ENCODE measurements around the gene ORMDL3.

Gene ORMDL3

GRCh38 chr17:39926135-39926587 is 1.2 kb downstream of the ORMDL3 start:
- Histone ChIP-seq H3K27ac (replicated peaks) (peak overlapping the region; percentile 76), H3K27me3 (ENCODE audit: insufficient read depth, poor library complexity, severe bottlenecking) (no peaks in the 10 kb centered on the region), H3K4me3 (replicated peaks; ENCODE audit: insufficient read depth, low read length) (peak overlapping the region; percentile 94)
- DNase-seq (ENCODE audit: low read depth in 1 of 2, low spot score in 1 of 2) = no peak
- TF ChIP-seq, protein P1, sequence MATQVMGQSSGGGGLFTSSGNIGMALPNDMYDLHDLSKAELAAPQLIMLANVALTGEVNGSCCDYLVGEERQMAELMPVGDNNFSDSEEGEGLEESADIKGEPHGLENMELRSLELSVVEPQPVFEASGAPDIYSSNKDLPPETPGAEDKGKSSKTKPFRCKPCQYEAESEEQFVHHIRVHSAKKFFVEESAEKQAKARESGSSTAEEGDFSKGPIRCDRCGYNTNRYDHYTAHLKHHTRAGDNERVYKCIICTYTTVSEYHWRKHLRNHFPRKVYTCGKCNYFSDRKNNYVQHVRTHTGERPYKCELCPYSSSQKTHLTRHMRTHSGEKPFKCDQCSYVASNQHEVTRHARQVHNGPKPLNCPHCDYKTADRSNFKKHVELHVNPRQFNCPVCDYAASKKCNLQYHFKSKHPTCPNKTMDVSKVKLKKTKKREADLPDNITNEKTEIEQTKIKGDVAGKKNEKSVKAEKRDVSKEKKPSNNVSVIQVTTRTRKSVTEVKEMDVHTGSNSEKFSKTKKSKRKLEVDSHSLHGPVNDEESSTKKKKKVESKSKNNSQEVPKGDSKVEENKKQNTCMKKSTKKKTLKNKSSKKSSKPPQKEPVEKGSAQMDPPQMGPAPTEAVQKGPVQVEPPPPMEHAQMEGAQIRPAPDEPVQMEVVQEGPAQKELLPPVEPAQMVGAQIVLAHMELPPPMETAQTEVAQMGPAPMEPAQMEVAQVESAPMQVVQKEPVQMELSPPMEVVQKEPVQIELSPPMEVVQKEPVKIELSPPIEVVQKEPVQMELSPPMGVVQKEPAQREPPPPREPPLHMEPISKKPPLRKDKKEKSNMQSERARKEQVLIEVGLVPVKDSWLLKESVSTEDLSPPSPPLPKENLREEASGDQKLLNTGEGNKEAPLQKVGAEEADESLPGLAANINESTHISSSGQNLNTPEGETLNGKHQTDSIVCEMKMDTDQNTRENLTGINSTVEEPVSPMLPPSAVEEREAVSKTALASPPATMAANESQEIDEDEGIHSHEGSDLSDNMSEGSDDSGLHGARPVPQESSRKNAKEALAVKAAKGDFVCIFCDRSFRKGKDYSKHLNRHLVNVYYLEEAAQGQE (IDR thresholded peaks at IDR 0.05; ENCODE audit: insufficient replicate concordance, low read depth) = no peak

DNA sequence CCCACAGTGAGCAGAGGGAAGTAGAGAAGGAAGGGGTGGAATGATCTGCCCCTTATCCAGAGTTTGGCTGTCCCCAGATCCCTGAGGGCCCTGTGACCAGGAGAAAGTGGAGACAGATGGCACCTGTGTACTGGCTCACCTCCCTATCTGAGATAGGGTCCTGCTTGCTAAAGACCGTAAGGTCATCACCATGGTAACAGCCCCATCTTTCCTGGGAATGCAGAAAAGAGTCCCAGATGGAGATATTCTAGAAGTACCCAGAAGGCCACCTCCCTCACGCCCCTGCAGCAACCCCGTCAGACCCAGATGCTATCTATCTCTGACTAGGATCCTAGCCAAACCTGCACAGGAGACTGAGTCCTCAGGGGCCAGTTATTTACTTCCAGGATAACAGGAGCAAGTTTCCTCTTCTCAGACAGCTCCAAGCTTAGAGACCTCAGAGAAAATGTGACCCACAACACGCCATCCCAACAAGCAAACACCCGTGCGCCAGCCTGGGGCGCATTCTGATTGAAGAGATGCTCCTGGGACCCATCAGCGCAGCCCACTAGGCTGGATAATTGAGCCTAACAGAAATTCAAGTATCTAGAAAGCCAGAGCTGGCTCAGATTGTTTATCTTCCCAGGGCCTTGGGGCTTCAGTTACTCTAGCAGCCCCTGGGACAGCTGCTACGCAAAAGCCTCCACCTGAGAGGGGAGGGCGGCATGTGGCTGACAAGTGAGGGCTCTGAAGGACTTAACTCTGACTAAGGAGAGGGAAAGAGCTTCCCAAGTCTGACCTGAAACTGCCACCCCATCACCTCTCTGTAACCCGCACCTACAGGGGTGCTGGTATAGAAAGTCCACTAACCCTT is 1.9 kb downstream of the ORMDL3 start:
- H3K4me3 ChIP-seq (replicated peaks; ENCODE audit: insufficient read depth, low read length) = no peak overlapping the region
- no peak for DNase-seq (ENCODE audit: low read depth in 1 of 2, low spot score in 1 of 2)
- TF ChIP-seq POLR2AphosphoS5 (IDR thresholded peaks at IDR 0.05; ENCODE audit: low read depth) (no peak), CTCF (IDR thresholded peaks at IDR 0.05; ENCODE audit: insufficient read depth, low read length) (no peak), SPI1 (IDR thresholded peaks at IDR 0.05; ENCODE audit: borderline replicate concordance, low read depth) (no peak), GABPA (IDR thresholded peaks at IDR 0.05; ENCODE audit: low read depth) (no peak)
- TF ChIP-seq, protein P1 (IDR thresholded peaks at IDR 0.05; ENCODE audit: insufficient replicate concordance, low read depth) = no peak

GRCh38 chr17:39924691-39925055 is 2.7 kb downstream of the ORMDL3 start:
- no peak overlapping the region for H3K4me3 ChIP-seq (replicated peaks; ENCODE audit: insufficient read depth, low read length)
- H3K27me3 ChIP-seq (ENCODE audit: insufficient read depth, poor library complexity, severe bottlenecking) = no peaks in the 10 kb centered on the region
- TF ChIP-seq, protein P1 (IDR thresholded peaks at IDR 0.05; ENCODE audit: insufficient replicate concordance, low read depth) = no peak
- peak; percentile 2; the same call in 1 of the 2 replicates for TF ChIP-seq SPI1 (IDR thresholded peaks at IDR 0.05; ENCODE audit: borderline replicate concordance, low read depth)
- no peak for DNase-seq (ENCODE audit: low read depth in 1 of 2, low spot score in 1 of 2)
- no peak overlapping the region for H3K27ac ChIP-seq (replicated peaks)

More for the DNA sequence above, 1.9 kb downstream of the ORMDL3 start:
- peak overlapping the region; percentile 76 for H3K27ac ChIP-seq (replicated peaks)
- no peaks in the 10 kb centered on the region for H3K27me3 ChIP-seq (ENCODE audit: insufficient read depth, poor library complexity, severe bottlenecking)

Data from HL-60 (cell line).